ENCODE data around the gene OTOGL.
"Not testable (repeated sequence)": the region's sequence is repeated elsewhere in the genome, so short reads cannot be mapped to it uniquely, and the experiment has no call there.

Gene OTOGL

GRCh38 chr12:80222261-80222660 lies 122.9 kb downstream of the OTOGL start:
- DNase-seq (ENCODE audit: low read depth in 1 of 2, low spot score in 1 of 2): no peak

DNA sequence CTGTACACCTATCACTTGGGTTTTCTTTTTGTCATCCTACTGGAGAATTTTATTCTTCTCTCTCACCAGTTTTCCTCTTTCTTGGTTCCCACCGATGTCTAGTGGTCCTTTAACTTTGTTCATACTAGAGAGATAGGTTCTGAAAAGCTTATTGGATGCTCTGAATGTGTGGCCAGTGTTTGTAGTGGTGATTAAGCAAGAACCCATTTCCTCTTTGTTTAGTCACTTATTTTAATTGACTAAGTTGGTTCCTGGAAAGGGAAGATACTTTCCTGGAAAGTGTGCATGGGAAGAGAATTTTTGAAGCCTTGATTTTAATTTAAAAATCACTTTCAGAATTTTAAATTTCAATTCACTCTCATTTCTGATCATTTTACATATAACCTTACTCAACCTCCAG lies 127.2 kb downstream of the OTOGL start:
- DNase-seq (ENCODE audit: low read depth in 1 of 2, low spot score in 1 of 2): no peak

DNA sequence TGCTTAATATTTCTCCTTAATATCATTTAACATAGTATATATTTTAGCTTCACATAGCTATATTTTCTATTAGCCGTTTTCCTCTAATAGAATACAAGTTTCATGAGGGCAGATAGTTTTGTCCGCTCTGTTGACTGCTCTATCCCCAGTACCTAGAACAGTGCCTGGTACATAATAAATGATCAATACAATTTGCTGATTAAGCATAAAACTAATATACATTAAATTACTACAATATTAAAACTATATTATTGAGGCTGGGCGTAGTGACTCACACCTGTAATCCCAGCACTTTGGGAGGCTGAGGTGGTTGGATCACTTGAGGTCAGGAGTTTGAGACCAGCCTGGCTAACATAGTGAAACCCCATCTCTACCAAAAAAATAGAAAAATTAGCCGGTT lies 128.6 kb downstream of the OTOGL start:
- DNase-seq (ENCODE audit: low read depth in 1 of 2, low spot score in 1 of 2): not testable (repeated sequence)

DNA sequence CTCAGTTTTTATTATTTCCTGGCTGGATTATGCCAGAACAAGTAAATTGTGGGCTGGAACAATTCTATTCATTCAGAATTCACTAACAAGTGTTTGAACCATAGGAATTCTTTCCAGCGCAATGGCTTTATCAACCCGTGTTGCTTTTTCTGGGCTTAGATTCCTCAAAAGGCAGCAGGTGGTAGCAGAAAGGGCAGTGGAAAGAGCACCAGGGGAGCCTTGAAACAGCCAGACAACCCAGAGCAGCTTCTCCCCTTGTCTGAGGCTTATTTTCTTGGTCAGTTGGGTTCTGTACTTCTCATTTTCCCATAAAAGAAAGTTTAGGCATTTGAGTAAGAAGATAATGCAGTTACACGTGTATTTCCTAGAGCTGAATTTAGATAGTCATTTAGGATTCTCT lies 130.7 kb downstream of the OTOGL start:
- no peak for DNase-seq (ENCODE audit: low read depth in 1 of 2, low spot score in 1 of 2)

DNA sequence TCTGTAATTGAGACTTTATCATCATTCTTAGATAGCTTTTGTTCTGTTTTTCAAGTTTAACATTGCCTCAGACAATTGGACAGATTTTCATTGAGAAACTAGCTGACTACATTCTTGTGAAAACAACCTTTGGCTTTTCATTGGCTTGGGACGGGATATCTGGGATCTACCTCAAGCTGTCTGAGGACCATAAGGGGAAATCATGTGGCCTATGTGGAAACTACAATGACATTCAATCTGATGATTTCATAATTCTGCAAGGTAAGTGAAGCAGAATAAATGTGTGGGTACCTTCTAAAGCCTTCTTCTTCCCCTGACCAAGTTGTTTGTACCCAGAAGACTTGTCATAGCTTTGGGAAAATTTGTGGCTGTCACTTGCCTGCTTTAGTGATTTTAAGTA lies 133.5 kb downstream of the OTOGL start:
- no peak for DNase-seq (ENCODE audit: low read depth in 1 of 2, low spot score in 1 of 2)

DNA sequence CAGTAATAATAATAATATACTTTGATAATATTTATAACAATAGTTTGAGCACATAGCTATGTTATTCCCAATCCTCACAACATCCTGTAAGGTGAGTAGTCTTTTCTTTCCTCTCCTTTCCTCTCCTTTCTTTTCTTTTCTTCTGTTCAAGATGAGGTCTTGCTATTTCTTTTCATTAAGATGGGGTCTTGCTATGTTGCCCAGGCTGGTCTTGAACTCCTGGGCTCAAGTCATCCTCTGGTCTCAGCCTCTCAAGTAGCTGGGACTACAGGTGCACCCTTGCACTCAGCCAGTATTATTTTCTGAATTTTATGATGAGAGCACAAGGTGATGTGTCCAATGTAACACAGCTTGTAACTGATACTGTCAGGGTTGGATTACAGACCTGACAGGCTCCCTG lies 134.6 kb downstream of the OTOGL start:
- DNase-seq (ENCODE audit: low read depth in 1 of 2, low spot score in 1 of 2): no peak

GRCh38 chr12:80234667-80235066 lies 135.3 kb downstream of the OTOGL start:
- no peak for DNase-seq (ENCODE audit: low read depth in 1 of 2, low spot score in 1 of 2)

DNA sequence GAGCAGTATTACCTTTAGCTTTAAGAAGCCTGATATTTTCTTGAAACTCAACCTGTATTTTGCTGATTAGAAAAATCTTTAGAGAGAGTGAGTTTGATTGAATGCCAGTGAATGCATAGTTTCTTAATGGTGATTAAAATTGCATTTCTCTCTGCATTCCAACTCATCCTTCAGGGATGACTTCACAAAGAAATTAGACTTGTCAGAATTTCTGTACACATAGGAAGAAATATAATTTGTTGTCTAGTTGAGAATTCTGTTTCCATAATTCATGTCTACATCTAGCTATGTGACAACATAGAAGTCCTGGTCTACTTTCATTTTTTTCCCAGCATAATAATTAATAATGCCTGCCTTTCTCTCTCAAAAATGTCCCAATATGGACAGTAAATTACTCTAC lies 136.6 kb downstream of the OTOGL start:
- no peak for DNase-seq (ENCODE audit: low read depth in 1 of 2, low spot score in 1 of 2)

DNA sequence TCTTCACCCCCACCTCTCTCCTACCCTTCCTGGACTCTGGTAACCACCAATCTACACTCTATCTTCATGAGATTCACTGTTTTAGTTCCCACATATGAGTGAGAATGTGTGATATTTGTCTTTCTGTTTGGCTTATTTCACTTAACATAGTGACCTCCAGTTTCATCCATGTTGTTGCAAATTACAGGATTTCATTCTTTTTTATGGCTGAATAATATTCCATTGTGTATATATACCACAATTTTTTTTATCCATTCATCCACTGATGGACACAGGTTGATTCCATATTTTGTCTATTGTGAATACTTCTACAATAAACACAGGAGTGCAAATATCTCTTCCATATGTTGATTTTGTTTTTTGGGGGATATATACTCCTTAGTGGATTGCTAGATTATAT lies 140.5 kb downstream of the OTOGL start:
- no peak for DNase-seq (ENCODE audit: low read depth in 1 of 2, low spot score in 1 of 2)

DNA sequence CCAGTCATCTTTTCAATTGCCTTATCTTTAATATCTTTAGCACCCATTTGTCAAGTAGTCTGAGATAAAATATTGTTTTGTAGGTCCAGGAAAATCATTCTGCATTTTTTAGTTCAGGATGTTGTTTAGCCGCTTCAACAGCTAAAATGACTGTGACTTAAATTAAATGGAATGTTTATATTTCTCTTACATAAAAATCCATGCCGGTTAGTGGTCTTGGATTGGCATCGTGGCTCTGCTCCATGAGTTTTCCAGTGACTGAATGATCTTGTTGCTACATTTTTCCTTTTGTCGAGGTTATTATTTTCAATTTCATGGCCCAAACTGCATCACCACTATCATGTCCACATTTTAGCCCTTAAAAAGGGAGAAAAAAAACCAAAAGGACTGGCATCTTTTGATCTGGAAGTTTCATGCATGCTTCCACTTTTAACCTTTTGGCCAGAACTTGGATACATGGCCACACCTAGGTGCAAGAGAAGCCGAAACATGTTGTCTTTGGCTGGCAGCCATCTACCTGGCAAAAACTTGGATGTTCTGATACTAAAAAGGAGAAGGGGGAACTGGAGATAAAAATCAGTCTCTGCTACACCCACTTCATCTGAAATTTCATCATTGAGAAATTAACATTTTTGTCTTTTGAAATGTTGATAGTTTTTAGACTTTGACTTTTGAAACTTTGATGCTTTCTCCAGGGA lies 142.4 kb downstream of the OTOGL start:
- DNase-seq (ENCODE audit: low read depth in 1 of 2, low spot score in 1 of 2): no peak

DNA sequence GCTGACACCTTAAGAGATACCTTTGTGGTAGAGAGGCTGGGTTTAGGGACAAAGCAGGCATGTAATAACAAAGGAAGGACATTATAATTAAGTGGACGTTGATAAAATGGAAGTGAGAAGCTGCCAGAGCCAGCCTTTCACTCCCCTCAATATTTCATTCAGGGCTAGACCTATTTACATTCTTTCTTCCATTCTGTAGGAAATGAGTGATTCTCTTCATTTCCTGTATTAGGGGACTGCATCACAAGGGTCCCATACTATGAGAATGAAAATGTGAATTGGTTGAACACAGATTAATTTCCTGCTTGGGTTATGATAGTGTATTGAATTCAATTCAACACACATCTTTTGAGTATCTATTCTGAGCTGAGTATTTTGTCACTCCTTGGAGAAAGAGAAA lies 143.0 kb downstream of the OTOGL start:
- DNase-seq (ENCODE audit: low read depth in 1 of 2, low spot score in 1 of 2): no peak

DNA sequence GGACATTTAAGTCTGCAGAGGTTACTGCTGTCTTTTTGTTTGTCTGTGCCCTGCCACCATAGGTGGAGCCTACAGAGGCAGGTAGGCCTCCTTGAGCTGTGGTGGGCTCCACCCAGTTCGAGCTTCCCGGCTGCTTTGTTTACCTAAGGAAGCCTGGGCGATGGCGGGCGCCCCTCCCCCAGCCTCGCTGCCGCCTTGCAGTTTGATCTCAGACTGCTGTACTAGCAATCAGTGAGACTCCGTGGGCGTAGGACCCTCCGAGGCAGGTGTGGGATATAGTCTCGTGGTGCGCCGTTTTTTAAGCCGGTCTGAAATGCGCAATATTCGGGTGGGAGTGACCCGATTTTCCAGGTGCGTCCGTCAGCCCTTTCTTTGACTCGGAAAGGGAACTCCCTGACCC lies 150.2 kb downstream of the OTOGL start:
- DNase-seq (ENCODE audit: low read depth in 1 of 2, low spot score in 1 of 2): not testable (repeated sequence)

DNA sequence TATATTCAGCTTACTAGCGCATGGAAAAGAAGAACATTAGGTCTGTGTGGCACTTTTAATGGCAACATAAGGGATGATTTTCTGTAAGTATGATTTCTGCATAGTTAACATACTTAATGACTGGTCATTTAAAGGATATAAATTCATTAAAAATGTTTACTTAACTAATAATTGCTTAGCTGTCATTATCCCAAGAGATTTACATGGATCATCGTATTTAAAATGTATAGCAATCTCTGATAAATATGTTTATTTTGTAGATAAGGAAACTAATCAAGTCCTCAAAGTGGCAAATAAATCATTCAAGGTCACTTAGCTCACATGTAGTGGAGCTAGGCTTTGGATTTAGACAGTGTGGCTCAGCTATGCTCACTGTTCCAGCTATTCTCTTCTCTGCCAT lies 158.6 kb downstream of the OTOGL start:
- DNase-seq (ENCODE audit: low read depth in 1 of 2, low spot score in 1 of 2): no peak

- no peak for DNase-seq (ENCODE audit: low read depth in 1 of 2, low spot score in 1 of 2)
These were observed 160.9 kb downstream of the OTOGL start for GRCh38 chr12:80260269-80260668.

DNA sequence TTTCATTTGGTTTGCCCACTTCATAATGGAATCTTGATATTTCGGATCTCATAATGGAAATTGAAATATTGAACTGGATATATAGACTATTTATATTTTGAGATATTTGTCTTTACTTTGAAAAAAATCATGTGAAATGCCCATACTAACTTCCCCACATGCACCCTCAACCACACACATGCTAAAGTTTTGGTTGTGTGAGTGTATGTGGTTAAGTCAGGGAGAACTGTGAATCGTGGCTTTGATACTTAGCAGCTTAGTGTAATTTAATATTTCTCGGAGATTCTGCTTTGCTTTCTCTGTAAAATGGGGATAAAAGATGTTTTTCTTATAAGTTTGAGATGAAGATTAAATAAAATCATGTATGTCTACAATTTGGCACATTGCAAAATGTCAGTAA lies 162.1 kb downstream of the OTOGL start:
- no peak for DNase-seq (ENCODE audit: low read depth in 1 of 2, low spot score in 1 of 2)

- DNase-seq (ENCODE audit: low read depth in 1 of 2, low spot score in 1 of 2): no peak
These were observed 163.0 kb downstream of the OTOGL start for GRCh38 chr12:80262346-80262745.

- no peak for DNase-seq (ENCODE audit: low read depth in 1 of 2, low spot score in 1 of 2)
These were observed 163.4 kb downstream of the OTOGL start for GRCh38 chr12:80262771-80263170.

- DNase-seq (ENCODE audit: low read depth in 1 of 2, low spot score in 1 of 2): no peak
These were observed 165.0 kb downstream of the OTOGL start for GRCh38 chr12:80264386-80264785.

GRCh38 chr12:80264891-80265290 lies 165.6 kb downstream of the OTOGL start:
- no peak for DNase-seq (ENCODE audit: low read depth in 1 of 2, low spot score in 1 of 2)

DNA sequence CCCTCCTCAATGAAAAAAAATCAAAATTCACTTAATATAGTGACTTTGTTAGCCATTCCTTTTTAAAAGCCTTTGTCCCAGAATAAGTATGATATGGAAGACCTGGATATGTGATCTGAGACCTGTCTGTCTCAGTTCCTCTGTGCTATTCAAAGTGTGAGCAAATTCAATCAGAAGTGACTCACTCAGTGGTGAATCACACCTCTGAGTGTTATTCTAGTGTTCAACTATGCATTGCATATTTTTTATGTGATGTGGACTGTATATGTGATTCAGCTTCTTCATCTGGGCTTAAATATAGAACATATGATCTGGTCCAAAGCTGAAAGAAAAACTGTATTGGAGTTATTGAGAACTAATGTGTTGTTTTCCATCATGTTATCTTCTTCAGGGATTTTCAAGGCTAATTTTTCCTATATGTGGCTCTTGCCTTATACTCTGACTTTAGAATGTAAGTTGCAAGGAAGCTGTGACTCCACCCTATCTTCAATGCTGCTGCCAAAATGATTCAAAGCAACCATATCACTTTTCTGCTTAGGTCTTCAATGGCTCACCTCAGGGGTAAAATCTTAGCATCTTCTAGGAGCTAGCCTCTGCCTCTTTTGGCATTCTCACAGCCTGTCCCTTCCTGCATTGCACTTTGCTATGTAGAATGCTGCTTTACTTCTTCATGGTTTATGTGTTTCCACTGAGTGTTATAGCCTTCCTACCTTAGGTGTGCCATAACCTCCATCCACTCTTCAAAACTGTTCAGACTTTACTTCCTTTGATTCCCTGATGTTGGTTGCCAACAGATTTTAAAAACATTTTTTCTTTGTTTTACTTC lies 169.8 kb downstream of the OTOGL start:
- no peak for DNase-seq (ENCODE audit: low read depth in 1 of 2, low spot score in 1 of 2)

DNA sequence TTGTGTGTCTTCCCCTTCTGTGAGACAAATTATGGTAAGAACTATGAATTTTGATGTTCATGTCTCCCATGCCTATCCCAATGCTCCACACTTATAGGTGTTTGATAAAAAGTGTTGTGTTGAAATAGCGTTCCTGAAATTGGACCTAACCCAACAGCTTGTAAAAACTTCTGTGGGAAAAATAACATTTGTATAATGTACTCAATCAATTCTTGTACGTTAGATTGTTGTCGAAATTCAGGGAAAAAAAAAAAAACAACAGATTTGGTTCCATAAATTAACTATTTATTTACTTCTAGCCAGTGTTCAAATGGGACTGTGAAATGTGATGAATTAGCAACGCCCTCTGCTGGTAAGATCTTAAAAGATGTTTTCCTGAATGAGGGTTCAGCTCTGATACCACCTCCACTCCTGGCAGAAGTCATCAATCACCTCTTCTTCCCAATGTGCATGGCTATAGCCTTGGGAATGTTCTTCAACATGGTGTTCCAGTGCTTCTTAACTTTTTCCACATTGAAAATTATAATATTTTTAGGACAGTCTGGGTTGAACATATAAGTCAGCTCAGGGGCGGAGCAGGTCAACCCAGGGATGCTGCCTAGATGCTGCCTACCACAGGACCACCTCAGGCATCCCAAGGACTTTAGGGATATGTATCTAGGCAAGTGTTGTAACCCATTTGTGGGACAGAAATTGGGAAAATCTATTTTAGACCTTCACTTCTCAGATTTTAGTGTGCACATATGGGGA lies 170.6 kb downstream of the OTOGL start:
- no peak for DNase-seq (ENCODE audit: low read depth in 1 of 2, low spot score in 1 of 2)

GRCh38 chr12:80271780-80272179 lies 172.4 kb downstream of the OTOGL start:
- no peak for DNase-seq (ENCODE audit: low read depth in 1 of 2, low spot score in 1 of 2)

Data from activated CD4-positive, alpha-beta T cell treated with anti-CD3 and anti-CD28 coated beads, Interleukin-2, amount 50 U/mL, for 24 hours (primary cell).